ENCODE results near the gene SLC16A12. TPM values are rescaled to one million over a fixed set of nuclear protein-coding genes. Genes with fewer than 3 reads are reported as not detected.

Gene SLC16A12
- total and polyA plus RNA-seq, 4 donors = 0.03 to 10.7 (median 0.94) TPM

DNA sequence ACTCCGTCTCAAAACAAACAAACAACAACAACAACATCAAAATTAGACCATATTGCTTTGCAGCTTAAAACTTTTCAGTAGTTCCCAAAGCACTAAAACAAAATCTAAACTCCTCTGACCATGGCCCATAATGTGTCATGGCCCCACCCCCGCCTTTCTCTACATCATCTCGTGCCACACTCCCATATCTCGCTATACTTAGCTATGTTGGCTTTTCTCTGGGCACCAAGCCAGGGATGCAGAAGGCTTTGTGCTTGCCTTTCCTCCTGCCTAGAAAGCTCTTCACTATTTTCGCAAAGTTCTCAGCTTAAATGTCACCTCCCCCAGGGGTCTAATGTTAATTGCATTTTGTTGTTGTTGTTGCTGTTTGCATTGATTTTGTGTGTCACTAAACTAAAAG, 15.1 kb upstream of the SLC16A12 start:
- H3K4me1 ChIP-seq (ENCODE audit: control insufficient read depth in 4 of 4, insufficient read depth in 4 of 4, low read length in 3 of 4) = peaks cover 0 to 10% (median 4%) of the 10 kb centered on the region in 4 donors
- no peaks in the 10 kb centered on the region for H3K27me3 ChIP-seq (ENCODE audit: control insufficient read depth in 4 of 4, insufficient read depth in 4 of 4, low read length in 3 of 4)
- TF ChIP-seq, protein P1, sequence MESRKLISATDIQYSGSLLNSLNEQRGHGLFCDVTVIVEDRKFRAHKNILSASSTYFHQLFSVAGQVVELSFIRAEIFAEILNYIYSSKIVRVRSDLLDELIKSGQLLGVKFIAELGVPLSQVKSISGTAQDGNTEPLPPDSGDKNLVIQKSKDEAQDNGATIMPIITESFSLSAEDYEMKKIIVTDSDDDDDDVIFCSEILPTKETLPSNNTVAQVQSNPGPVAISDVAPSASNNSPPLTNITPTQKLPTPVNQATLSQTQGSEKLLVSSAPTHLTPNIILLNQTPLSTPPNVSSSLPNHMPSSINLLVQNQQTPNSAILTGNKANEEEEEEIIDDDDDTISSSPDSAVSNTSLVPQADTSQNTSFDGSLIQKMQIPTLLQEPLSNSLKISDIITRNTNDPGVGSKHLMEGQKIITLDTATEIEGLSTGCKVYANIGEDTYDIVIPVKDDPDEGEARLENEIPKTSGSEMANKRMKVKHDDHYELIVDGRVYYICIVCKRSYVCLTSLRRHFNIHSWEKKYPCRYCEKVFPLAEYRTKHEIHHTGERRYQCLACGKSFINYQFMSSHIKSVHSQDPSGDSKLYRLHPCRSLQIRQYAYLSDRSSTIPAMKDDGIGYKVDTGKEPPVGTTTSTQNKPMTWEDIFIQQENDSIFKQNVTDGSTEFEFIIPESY (IDR thresholded peaks at IDR 0.05) = no peak
- TF ChIP-seq, protein P2, sequence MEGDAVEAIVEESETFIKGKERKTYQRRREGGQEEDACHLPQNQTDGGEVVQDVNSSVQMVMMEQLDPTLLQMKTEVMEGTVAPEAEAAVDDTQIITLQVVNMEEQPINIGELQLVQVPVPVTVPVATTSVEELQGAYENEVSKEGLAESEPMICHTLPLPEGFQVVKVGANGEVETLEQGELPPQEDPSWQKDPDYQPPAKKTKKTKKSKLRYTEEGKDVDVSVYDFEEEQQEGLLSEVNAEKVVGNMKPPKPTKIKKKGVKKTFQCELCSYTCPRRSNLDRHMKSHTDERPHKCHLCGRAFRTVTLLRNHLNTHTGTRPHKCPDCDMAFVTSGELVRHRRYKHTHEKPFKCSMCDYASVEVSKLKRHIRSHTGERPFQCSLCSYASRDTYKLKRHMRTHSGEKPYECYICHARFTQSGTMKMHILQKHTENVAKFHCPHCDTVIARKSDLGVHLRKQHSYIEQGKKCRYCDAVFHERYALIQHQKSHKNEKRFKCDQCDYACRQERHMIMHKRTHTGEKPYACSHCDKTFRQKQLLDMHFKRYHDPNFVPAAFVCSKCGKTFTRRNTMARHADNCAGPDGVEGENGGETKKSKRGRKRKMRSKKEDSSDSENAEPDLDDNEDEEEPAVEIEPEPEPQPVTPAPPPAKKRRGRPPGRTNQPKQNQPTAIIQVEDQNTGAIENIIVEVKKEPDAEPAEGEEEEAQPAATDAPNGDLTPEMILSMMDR (IDR thresholded peaks at IDR 0.05; ENCODE audit: low read depth, low read length, missing input control) = no peak
- TF ChIP-seq, protein P3, sequence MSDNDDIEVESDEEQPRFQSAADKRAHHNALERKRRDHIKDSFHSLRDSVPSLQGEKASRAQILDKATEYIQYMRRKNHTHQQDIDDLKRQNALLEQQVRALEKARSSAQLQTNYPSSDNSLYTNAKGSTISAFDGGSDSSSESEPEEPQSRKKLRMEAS (IDR thresholded peaks at IDR 0.05) = no peak
- no peak for TF ChIP-seq JUND (IDR thresholded peaks at IDR 0.05)
- H3K9ac ChIP-seq (ENCODE audit: low read depth in 1 of 2, low read length in 2 of 2) = no peak overlapping the region
- H3K9me3 ChIP-seq (ENCODE audit: control insufficient read depth in 4 of 4, low read length in 3 of 4) = no peaks in the 10 kb centered on the region
- 75% methylated on average over 5 of the region's 5 CpGs for WGBS
- DNase-seq (ENCODE audit: low spot score) = no peak
- no peaks in the 10 kb centered on the region for H3K36me3 ChIP-seq (ENCODE audit: control insufficient read depth in 4 of 4, insufficient read depth in 3 of 4, low read depth in 1 of 4, low read length in 3 of 4)
- H3K4me3 ChIP-seq (ENCODE audit: low read depth in 1 of 3, low read length in 3 of 3) = no peak overlapping the region
- no peak overlapping the region for H3K27ac ChIP-seq (ENCODE audit: low read depth in 1 of 2, low read length in 2 of 2)

DNA sequence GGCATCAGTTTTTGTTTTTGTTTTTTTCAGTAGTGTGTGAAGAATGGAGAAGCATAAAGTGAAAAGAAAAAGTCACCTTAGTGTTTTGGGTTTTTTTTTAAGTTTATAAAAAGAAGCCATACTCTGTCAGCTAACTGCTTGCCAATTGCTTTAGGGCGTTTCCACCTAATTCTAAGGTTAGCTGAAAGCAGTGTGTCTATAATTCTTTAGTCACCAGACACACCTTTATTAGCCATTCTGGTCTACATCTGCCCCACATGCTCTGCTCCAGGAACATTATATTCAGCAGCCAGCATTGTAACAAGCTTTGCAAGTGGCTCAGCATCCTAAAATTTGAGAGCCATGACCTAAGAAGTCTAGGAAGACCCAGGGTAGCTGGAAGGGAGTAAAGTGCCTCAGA, 14.1 kb upstream of the SLC16A12 start:
- H3K27me3 ChIP-seq (ENCODE audit: control insufficient read depth in 4 of 4, insufficient read depth in 4 of 4, low read length in 3 of 4) = no peaks in the 10 kb centered on the region
- peaks cover 0 to 10% (median 4%) of the 10 kb centered on the region in 4 donors for H3K4me1 ChIP-seq (ENCODE audit: control insufficient read depth in 4 of 4, insufficient read depth in 4 of 4, low read length in 3 of 4)
- TF ChIP-seq FOXA1 (IDR thresholded peaks at IDR 0.05) (no peak), HNF4A (conservative IDR thresholded peaks at IDR 0.05) (no peak), RXRA (IDR thresholded peaks at IDR 0.05) (no peak), NR2F2 (IDR thresholded peaks at IDR 0.05) (no peak), JUND (IDR thresholded peaks at IDR 0.05) (no peak), TAF1 (conservative IDR thresholded peaks at IDR 0.05) (no peak), SP1 (IDR thresholded peaks at IDR 0.05) (no peak), GABPA (IDR thresholded peaks at IDR 0.05 in 1 of 2, conservative IDR thresholded peaks at IDR 0.05 in 1 of 2) (no peak), RAD21 (IDR thresholded peaks at IDR 0.05) (no peak), YY1 (IDR thresholded peaks at IDR 0.05) (no peak), FOXA2 (IDR thresholded peaks at IDR 0.05) (no peak)
- TF ChIP-seq, protein P3 (IDR thresholded peaks at IDR 0.05) = no peak
- TF ChIP-seq, protein P2 (IDR thresholded peaks at IDR 0.05; ENCODE audit: low read depth, low read length, missing input control) = no peak
- TF ChIP-seq, protein P4, sequence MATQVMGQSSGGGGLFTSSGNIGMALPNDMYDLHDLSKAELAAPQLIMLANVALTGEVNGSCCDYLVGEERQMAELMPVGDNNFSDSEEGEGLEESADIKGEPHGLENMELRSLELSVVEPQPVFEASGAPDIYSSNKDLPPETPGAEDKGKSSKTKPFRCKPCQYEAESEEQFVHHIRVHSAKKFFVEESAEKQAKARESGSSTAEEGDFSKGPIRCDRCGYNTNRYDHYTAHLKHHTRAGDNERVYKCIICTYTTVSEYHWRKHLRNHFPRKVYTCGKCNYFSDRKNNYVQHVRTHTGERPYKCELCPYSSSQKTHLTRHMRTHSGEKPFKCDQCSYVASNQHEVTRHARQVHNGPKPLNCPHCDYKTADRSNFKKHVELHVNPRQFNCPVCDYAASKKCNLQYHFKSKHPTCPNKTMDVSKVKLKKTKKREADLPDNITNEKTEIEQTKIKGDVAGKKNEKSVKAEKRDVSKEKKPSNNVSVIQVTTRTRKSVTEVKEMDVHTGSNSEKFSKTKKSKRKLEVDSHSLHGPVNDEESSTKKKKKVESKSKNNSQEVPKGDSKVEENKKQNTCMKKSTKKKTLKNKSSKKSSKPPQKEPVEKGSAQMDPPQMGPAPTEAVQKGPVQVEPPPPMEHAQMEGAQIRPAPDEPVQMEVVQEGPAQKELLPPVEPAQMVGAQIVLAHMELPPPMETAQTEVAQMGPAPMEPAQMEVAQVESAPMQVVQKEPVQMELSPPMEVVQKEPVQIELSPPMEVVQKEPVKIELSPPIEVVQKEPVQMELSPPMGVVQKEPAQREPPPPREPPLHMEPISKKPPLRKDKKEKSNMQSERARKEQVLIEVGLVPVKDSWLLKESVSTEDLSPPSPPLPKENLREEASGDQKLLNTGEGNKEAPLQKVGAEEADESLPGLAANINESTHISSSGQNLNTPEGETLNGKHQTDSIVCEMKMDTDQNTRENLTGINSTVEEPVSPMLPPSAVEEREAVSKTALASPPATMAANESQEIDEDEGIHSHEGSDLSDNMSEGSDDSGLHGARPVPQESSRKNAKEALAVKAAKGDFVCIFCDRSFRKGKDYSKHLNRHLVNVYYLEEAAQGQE (IDR thresholded peaks at IDR 0.05) = no peak
- TF ChIP-seq, protein P1 (IDR thresholded peaks at IDR 0.05) = no peak
- no peak overlapping the region for H3K4me3 ChIP-seq (ENCODE audit: low read depth in 1 of 3, low read length in 3 of 3)
- no peak for DNase-seq (ENCODE audit: low spot score)
- no peaks in the 10 kb centered on the region for H3K36me3 ChIP-seq (ENCODE audit: control insufficient read depth in 4 of 4, insufficient read depth in 3 of 4, low read depth in 1 of 4, low read length in 3 of 4)
- WGBS = 90% methylated on average over 1 of the region's 1 CpG
- no peak overlapping the region for H3K9ac ChIP-seq (ENCODE audit: low read depth in 1 of 2, low read length in 2 of 2)
- no peak overlapping the region for H3K27ac ChIP-seq (ENCODE audit: low read depth in 1 of 2, low read length in 2 of 2)
- no peaks in the 10 kb centered on the region for H3K9me3 ChIP-seq (ENCODE audit: control insufficient read depth in 4 of 4, low read length in 3 of 4)

All from liver (tissue), 9 donors.